ENCODE results near the gene DNAH11.
"Not testable (repeated sequence)": the region's sequence is repeated elsewhere in the genome, so short reads cannot be mapped to it uniquely, and the experiment has no call there.

- TF ChIP-seq EZH2 (IDR thresholded peaks at IDR 0.05; ENCODE audit: borderline replicate concordance, low read length); CTCF (conservative IDR thresholded peaks at IDR 0.05 in 1 of 2, IDR thresholded peaks at IDR 0.05 in 1 of 2; ENCODE audit: extremely low read depth in 1 of 2, insufficient read depth in 1 of 2, low read depth in 1 of 2, low read length in 2 of 2): not testable (repeated sequence)
Measured at GRCh38 chr7:21865631-21866204, 322.9 kb downstream of the DNAH11 start.
